Erythroblast (primary cell): Measurements from ENCODE around the gene JMJD4.

Experiments
- DNase-seq, 2 experiments: peaks; one replicate each; lab custom pipeline; 2025; lab: John Stamatoyannopoulos, UW
- GATA1 ChIP-seq: IDR thresholded peaks from 2 replicates; pipeline ENCODE4 v1.6.1; 2011; ENCODE audit warnings: low read depth, mild to moderate bottlenecking, control low read depth, low read length, moderate library complexity
- POLR2A ChIP-seq: IDR thresholded peaks from 2 replicates; pipeline ENCODE4 v1.6.1; 2011; ENCODE audit warnings: mild to moderate bottlenecking, low read length

JMJD4 gene

DNA sequence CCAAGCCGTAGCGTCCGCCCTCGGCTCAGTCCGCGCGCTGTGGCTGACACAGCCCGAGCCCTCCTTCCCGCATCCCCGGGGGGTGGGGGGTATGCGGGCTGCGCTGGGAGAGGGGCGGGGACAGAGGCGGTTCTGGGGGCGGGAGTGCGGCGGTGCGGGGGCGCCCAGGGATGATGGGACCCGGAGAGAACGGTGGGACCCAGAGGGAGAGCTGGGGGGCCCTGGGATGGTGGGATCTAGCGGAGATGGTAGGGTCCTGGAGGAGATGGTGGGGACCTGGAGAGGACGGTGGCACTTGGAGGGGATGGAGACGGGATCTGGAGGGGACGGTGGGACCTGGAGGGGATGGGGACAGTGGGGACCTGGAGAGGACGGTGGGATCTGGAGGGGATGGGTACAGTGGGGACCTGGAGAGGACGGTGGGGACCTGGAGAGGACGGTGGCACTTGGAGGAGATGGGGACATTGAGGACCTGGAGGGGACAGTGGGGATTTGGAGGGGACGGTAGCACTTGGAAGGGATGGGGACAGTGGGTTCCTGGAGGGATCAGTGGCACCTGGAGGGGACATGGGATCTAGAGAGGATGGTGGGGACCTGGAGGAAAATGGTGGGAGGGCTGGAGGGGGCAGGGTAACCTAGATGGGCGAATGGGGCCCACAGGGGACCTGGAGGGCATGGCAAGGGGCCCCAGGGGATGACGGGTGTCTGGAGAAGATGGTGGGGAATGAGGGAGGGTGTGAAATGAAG lies 610 bp upstream of the JMJD4 start:
- peak in 1 of 2 experiments; percentile 38 for DNase-seq
- TF ChIP-seq GATA1 (no peak), POLR2A (no peak)

DNA sequence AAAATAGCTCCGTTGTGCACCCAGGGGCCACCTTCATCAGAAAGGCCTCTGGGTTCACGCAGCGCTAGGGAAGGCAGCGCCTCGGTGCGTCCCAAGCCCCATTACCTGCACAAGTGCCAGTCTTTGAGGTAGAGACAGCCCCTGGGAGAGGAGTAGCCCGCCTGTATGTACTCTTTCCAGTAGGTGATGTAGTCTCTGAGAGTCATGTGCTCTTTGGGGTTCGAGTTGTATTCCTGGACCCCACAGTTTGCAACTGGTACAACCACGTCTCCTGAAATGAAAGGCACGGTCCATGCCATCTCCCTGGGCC lies 601 bp downstream of the JMJD4 start:
- TF ChIP-seq GATA1 (no peak), POLR2A (no peak)
- DNase-seq = peak in 1 of 2 experiments; percentile 60

DNA sequence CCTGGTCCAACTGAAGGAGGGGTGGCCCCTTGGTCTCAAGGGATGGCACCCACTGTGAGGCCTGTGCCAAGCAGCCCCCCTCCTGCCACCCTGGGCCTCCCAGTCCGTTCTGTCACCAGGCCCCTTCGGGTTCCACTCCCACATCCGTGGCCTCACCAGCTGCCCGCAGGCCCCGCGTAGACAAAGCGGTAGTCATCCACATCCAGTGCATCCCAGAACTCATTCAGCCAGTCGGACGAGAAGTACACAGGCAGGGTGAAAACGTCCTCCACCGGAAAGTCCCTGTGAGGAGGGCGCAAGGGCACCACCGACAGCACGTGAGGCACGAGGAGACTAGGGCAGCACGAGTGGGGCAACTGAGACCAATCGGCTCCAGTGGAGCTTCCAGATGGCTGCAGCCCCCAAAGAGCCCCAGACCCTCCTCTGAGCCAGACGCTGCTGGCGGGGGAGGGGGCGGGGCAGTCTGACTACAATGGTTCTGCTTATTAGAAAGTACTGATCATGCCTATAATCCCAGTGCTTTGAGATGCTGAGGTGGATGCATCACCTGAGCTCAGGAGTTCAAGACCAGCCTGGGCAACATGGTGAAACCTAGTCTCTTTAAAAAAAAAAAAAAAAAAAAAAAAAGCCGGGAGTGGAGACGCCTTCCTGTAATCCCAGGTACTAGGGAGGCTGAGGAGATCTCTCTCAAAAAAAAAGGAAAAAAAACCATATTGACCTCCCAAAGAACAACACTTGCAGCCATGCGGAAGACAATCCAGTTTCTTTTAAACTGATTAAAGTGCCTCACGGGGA lies 1.2 kb downstream of the JMJD4 start:
- no peak for TF ChIP-seq GATA1
- TF ChIP-seq POLR2A = no peak
- DNase-seq = no peak

DNA sequence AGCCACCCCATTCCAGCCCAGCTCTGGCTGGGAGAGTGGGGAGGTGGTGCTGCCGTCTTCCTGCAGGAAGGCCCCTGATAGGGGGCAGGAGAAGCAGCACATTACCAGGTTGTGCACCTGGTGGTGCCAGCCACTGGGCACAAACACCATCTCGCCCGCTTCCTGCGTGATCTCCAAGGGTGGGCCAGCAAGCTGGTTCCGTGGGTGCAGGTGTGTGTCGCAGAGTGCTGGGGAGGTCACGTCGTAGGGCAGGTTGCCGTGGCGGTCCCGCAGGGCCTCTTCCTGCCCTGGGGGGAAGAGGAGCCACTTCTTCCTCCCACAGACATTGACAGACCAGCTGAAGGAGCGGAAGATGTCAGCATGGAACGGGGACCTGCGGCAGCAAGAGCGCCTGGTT lies 1.8 kb downstream of the JMJD4 start:
- TF ChIP-seq POLR2A = no peak
- no peak for TF ChIP-seq GATA1
- no peak for DNase-seq

DNA sequence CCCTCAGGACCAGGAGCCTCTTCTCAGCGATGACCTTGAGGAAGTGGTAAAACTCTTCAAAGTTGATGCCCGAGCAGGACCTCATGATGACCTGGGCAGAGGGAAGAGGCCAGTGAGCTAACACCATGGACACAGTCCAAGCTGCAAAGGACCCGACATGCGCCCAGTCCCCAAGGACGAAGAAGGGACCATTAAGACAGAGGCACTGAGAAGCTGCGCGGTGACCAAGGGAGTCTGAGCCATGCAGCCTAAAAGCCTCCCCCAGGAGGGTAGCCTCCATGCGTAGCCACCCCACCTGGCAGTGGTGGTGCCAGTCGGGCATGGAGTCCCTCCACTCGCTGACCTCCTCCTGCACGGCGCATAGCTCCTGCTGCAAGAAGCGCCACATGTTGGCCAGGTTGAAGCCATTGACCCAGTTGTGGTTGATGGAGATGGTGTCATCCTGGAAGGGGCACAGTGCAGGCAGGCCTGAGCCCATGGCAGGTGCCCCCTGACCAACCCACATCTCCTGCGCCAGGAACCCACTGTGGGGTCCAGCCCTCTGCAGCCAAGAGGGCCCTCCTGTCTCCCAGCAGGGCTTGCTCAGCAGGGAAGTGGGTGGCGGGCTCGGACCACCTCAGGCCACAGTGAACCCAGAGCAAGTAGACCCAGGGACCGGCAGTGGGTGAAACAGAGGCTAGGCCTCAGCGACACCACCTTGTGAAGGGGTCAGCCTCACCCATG lies 2.4 kb downstream of the JMJD4 start:
- no peak for TF ChIP-seq GATA1
- TF ChIP-seq POLR2A = no peak
- DNase-seq = no peak

DNA sequence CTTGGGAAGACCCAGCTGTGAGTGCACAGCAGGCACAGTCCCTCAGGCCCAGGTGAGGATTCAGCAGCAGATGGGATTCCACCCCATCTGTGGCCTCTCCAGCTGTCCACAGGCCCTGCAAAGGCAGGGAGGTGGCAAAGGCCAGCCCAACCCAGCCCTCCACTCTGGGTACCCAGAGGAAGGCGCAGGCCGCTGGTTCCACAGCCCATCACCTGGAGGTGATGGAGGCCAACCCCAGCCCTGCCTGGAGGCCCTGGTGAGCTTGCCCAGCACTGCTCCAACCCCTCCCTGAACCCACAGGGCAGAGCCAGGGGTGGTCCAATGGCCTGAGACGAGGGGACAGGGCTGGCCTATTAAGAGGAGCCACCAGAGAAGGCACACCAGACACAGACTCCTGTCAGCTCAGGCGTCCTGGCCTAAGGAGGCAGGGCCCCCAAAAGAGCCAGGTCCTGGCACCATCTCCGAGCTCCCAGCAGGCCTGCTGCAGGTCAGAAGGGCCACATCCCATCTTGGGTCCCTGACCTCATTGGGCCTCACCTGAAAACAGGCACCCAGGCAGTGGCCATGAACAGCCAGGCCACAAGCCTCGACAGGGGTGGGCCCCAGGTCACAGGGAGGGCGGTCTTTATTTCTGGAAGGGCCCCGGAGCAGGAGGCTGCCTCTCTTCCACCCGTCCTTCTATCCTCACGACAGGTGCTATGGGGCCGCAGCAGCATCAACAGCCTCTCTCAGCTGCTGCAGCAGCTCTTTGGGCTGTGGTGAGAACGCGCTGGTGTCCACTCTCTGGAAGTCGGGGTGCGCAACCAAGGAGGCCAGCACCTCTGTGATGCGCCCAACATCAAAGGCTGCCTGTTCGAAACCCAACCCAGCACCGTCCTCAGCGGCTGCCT lies 3.2 kb downstream of the JMJD4 start:
- no peak for TF ChIP-seq POLR2A
- TF ChIP-seq GATA1 = no peak
- DNase-seq = no peak

DNA sequence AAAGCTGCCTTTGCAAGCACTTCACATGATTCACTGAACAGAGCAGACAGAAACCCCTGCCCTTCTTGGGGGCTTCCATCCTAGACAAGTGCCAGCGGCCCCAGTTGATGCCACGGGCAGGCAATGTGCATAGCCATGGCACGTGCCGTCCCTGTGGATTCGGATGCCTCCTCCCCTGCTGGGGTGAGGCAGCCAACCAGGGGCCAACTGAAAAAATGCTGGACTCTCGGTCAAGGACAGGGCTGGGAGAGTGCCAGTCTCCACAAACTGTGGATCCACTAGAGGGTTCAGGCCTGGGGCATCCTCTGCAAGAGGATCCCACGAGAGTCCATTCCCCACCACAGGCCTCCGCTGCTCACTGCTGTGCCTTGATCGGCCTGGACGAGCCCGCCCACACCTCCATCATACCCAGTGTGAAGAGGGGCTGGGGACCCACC lies 3.8 kb downstream of the JMJD4 start:
- no peak for TF ChIP-seq GATA1
- TF ChIP-seq POLR2A = no peak

DNA sequence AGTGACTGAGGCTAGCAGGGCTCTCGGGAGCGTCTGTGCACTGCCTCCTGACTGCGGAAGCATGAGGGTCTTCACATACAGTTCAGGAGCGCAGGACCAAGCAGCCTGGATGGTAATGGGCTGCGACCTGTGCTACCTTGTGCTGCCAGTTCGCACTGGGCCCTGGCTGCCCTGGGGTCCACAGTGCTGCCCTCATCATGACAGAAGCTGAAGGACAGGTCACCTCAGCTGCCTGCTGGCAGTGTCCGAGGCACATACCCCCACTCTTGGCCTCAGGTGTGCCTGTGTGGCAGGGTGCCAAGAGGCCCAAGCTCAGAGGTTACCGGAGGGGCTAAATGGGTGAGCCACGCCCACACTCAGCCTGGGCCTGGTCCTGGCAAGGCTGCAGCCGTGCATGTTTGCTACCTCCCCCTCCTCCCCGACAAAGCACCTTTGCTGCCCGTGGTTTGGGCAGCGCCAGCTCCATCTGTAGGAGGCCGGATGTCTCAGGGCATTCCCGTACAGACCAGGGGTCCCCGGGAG lies 4.4 kb downstream of the JMJD4 start:
- DNase-seq = no peak
- TF ChIP-seq POLR2A (no peak), GATA1 (no peak)

More for the DNA sequence above, 3.8 kb downstream of the JMJD4 start:
- no peak for DNase-seq

DNA sequence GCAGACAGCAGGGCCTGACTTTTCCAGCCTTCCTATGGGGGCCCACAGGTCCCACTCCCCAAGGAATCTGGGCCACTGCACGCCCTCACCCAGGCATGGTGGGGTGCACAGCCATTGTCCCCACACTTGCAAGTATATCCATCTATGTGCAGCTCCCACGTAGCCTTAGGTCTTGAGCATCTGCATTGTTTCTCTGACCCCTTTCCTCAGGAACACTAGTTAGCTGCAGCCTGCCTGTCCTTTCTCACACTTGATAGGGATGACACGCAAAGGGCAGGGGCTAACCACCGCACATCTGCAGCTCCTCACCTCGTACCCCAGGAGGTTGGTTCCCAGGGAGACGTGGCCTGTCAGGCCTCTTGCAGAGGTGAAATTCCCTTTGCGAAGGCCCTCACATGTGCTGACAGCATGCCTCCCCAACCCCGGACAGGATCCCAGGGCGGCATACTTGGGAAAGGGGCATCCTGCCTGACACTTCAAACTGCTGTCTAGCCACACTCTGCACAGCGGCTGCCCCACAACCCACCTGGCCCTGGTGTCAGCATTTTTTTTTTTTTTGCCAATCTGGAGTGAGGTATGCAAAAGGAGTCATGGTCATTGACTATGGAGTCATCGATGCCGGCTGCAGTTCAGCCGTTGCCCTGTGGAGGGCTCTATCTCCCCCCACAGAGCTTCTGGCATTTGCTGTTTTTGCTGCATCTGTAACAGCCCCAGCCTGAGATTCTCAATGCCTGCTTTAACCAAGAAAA lies 5.0 kb downstream of the JMJD4 start:
- TF ChIP-seq GATA1 = no peak
- peak; percentile 58 for TF ChIP-seq POLR2A
- peak; percentile 50 to 51 for DNase-seq

DNA sequence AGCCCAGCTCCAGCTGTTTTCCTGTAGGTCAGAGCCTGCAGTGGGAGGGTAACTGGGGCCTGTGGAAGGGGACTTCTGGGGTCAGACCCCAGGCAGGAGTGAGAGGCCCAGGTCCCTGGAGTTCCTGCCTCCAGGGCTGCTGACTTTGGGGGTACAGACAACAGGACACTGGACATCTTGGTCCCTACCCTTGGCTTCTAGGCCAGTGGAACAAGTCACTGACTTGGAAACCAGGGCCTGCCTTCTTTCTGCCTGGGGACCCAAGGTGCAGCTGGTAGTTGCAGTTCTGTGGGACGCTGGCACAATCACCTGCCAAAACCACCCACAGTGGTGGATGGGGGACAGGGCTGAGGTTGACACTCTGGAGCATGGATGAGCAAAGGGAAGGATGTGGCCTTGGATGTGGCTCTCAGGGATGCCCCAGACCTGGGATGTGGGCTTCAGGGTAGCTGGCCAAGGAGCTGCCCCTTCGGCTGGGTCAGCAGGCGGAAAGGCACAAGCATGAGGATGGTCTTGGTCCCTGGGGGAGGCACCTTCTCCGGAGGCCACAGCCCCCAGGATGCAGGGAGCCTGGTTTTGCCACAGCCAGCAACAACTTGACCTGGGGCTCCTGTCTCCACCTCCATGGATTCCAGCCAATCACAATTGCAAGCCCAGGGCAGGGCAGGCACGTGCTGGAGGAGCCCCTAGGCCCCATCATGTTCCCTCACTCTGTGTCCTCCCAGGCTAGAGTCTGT lies 5.8 kb downstream of the JMJD4 start:
- peak; percentile 68 for TF ChIP-seq POLR2A
- no peak for TF ChIP-seq GATA1
- no peak for DNase-seq

DNA sequence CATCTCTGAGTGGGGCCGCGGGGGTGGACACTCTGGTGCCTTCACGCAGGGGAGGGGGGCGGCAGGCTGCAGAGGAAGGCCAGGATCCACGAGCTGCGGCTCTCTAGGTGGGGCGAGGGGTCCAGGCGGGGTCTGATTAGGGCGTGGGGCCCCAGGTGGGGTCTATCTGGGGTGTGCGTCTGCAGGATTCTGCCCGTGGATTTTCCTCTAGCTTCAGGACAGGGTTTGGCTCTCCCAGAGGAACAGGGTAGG lies 6.3 kb downstream of the JMJD4 start:
- TF ChIP-seq GATA1 (no peak), POLR2A (no peak)
- DNase-seq = no peak

DNA sequence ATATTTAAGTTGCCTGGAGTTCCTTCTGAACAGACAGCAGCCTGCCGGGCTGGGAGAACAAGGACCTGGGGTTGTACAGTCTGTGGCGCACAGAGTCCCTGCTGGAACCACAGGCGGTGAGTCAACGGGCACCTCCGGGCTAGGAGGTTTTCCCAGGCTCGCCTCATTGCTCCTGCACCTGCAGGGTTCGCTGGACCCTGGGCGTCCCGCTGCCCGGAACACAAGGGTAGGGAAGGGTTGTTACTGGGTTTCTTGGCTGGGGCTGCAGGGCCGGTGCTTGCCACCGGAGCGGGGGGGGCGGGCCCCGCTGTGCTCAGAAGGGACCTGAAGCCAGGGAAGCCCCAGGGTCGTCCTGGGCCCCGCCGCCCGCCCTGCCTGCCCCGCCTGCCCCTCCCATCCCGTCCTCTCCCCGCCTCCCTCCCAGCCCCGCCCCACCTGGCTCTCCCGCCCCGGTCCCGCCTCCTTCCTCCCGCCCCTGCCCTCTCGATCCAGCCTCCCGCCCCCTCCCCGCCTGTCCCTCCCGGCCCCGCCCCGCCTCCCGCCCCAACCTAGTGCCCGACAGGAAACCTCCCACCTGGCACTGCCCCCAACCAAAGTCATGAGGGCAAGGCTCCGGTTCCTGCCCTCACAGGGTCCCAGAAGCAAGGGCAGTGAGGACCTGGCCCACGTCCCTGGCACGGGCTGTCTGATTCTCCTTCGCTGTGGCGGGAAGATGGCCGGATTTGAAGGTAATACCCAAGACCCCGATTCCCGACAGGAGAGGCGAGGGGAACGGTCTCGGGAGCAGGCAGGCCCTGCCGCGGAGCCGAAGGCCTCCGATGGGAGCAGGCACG lies 6.8 kb downstream of the JMJD4 start:
- DNase-seq = peak; percentile 61 to 66

More for the DNA sequence above, 6.8 kb downstream of the JMJD4 start:
- TF ChIP-seq GATA1 (no peak), POLR2A (no peak)
